ENCODE results near the gene METTL27. TPM values are rescaled to one million over a fixed set of nuclear protein-coding genes. Genes with fewer than 3 reads are reported as not detected.

Gene METTL27
- total and polyA plus RNA-seq, 12 donors: 0.16 to 1.3 (median 0.42) TPM; not detected in 3

DNA sequence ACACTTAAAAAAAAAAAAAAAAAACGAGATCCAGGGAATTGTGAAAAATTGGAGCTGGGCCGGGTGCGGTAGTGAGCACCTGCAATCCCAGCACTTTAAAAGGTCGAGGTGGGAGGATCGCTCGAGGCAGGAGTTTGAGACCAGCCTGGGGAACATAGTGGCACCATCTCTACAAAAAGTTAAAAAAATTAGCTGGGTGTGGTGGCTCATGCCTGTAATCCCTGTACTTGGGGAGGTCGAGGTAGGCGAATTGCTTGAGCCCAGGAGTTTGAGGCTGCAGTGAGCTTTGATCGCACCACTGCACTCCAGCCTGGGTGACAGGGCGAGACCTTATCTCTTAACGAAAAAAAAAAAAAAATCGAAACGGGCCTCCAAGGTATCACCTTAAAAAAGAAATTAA is 9.5 kb downstream of the METTL27 start:
- intact Hi-C loops (cut with DNase I): no loop called here
- ATAC-seq: no peak

DNA sequence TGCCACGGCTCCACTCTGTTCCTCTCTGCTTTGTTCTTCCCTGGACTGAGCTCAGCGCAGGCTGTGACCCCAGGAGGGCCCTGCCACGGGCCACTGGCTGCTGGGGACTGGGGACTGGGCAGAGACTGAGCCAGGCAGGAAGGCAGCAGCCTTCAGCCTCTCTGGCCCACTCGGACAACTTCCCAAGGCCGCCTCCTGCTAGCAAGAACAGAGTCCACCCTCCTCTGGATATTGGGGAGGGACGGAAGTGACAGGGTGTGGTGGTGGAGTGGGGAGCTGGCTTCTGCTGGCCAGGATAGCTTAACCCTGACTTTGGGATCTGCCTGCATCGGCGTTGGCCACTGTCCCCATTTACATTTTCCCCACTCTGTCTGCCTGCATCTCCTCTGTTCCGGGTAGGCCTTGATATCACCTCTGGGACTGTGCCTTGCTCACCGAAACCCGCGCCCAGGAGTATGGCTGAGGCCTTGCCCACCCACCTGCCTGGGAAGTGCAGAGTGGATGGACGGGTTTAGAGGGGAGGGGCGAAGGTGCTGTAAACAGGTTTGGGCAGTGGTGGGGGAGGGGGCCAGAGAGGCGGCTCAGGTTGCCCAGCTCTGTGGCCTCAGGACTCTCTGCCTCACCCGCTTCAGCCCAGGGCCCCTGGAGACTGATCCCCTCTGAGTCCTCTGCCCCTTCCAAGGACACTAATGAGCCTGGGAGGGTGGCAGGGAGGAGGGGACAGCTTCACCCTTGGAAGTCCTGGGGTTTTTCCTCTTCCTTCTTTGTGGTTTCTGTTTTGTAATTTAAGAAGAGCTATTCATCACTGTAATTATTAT is 10.3 kb downstream of the METTL27 start:
- DNase-seq (no peak), ATAC-seq (peak in 5 of 8 donors; percentile 9 to 65 (median 46))
- Histone ChIP-seq H3K27ac (no peak overlapping the region), H3K27me3 (peaks cover 0 to 20% (median 7%) of the 10 kb centered on the region in 7 donors), H3K9me3 (no peaks in the 10 kb centered on the region), H3K36me3 (no peaks in the 10 kb centered on the region), H3K4me3 (no peak overlapping the region), H3K4me1 (peaks cover 0 to 34% (median 4%) of the 10 kb centered on the region in 9 donors)
- TF ChIP-seq, protein P1, sequence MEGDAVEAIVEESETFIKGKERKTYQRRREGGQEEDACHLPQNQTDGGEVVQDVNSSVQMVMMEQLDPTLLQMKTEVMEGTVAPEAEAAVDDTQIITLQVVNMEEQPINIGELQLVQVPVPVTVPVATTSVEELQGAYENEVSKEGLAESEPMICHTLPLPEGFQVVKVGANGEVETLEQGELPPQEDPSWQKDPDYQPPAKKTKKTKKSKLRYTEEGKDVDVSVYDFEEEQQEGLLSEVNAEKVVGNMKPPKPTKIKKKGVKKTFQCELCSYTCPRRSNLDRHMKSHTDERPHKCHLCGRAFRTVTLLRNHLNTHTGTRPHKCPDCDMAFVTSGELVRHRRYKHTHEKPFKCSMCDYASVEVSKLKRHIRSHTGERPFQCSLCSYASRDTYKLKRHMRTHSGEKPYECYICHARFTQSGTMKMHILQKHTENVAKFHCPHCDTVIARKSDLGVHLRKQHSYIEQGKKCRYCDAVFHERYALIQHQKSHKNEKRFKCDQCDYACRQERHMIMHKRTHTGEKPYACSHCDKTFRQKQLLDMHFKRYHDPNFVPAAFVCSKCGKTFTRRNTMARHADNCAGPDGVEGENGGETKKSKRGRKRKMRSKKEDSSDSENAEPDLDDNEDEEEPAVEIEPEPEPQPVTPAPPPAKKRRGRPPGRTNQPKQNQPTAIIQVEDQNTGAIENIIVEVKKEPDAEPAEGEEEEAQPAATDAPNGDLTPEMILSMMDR (IDR thresholded peaks at IDR 0.05): no peak
- intact Hi-C loops (cut with DNase I): no loop called here
- 62% methylated on average over 16 of the region's 16 CpGs for WGBS, 2 donors

More for the DNA sequence above, 9.5 kb downstream of the METTL27 start:
- TF ChIP-seq, protein P1 (IDR thresholded peaks at IDR 0.05): no peak
- Histone ChIP-seq H3K4me1 (peaks cover 0 to 26% (median 4%) of the 10 kb centered on the region in 9 donors), H3K4me3 (no peak overlapping the region), H3K27ac (no peak overlapping the region), H3K9me3 (no peaks in the 10 kb centered on the region), H3K36me3 (no peaks in the 10 kb centered on the region), H3K27me3 (peaks cover 0 to 22% (median 7%) of the 10 kb centered on the region in 7 donors)
- WGBS, 2 donors: 76 to 80% methylated on average over 13 of the region's 13 CpGs
- DNase-seq: no peak

DNA sequence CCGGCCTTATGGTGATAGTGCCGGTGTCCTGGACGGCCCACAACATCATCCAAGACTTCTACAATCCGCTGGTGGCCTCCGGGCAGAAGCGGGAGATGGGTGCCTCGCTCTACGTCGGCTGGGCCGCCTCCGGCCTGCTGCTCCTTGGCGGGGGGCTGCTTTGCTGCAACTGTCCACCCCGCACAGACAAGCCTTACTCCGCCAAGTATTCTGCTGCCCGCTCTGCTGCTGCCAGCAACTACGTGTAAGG is 10.8 kb downstream of the METTL27 start:
- TF ChIP-seq, protein P1 (IDR thresholded peaks at IDR 0.05): no peak
- WGBS, 2 donors: 78 to 83% methylated on average over 16 of the region's 16 CpGs
- no peak for ATAC-seq
- H3K36me3 ChIP-seq: no peaks in the 10 kb centered on the region
- H3K4me1 ChIP-seq: peaks cover 0 to 38% (median 4%) of the 10 kb centered on the region in 9 donors
- H3K27me3 ChIP-seq: peaks cover 0 to 20% (median 7%) of the 10 kb centered on the region in 7 donors
- intact Hi-C loops (cut with DNase I): no loop called here
- no peak overlapping the region for H3K27ac ChIP-seq
- no peak for DNase-seq
- H3K4me3 ChIP-seq: no peak overlapping the region
- H3K9me3 ChIP-seq: no peaks in the 10 kb centered on the region

DNA sequence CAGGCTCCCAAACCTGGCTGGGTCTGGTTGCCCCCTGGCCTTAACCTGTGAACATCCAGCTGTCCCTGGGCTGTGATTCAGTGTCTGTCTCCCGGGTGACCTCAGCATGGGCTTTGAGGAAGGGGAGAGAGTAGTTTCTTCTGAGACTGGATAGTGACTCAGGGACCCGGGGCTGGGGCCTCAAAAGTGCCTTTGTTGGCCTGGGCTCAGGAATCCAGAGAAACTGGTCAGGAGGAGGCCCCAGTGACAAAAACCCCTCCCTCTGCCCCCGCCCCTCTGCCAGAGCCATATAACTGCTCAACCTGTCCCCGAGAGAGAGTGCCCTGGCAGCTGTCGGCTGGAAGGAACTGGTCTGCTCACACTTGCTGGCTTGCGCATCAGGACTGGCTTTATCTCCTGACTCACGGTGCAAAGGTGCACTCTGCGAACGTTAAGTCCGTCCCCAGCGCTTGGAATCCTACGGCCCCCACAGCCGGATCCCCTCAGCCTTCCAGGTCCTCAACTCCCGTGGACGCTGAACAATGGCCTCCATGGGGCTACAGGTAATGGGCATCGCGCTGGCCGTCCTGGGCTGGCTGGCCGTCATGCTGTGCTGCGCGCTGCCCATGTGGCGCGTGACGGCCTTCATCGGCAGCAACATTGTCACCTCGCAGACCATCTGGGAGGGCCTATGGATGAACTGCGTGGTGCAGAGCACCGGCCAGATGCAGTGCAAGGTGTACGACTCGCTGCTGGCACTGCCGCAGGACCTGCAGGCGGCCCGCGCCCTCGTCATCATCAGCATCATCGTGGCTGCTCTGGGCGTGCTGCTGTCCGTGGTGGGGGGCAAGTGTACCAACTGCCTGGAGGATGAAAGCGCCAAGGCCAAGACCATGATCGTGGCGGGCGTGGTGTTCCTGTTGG is 11.4 kb downstream of the METTL27 start, which contains the start of gene CLDN4:
TSS of gene CLDN4 (plus strand) at position 316 of the 903 bp plus-strand sequence. CDS start at position 522, 206 bp downstream.
- Histone ChIP-seq H3K36me3 (no peaks in the 10 kb centered on the region), H3K4me1 (peaks cover 0 to 44% (median 4%) of the 10 kb centered on the region in 9 donors), H3K27ac (no peak within 1 kb of the TSS), H3K4me3 (no peak within 1 kb of the TSS), H3K9me3 (no peaks in the 10 kb centered on the region), H3K27me3 (peaks cover 0 to 20% (median 7%) of the 10 kb centered on the region in 7 donors)
- WGBS, 2 donors: 71 to 73% methylated on average over 42 of the region's 42 CpGs
- ATAC-seq: peak in 1 of 8 donors; percentile 19
- no peak for DNase-seq
- TF ChIP-seq, protein P1 (IDR thresholded peaks at IDR 0.05): no peak
- intact Hi-C loops (cut with DNase I): no loop called here

Data from heart right ventricle (tissue), 16 donors.